Measurements from ENCODE around the gene SFMBT2. TPM values are rescaled to one million over a fixed set of nuclear protein-coding genes. Genes with fewer than 3 reads are reported as not detected.

SFMBT2 gene
- total and polyA plus RNA-seq, 10 of the 15 experiments (the other 5 are each of a cell fraction or from before 2014, with no cell fraction given), result 2.8 to 29.6 (median 15.1) TPM

DNA sequence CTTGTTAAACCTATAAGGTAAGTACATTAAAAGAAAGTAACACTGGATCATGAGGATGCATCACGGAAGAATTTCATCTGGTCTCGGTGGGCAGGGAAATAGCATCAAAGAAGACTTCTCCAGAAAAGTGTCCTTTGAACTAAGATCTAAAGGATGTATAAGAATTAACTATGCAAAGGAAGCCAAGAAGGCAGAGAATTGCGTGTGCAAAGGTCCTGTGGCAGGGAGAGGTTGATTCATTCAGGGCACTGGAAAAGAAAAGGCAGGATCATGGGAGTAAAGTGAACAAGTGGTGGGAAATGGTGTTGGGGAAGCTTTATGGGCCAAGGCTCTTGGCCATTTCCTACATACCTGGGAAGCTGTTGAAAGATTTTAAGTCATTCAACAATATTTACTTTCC is 288.3 kb downstream of the SFMBT2 start (continued):
- TF ChIP-seq, protein P1, sequence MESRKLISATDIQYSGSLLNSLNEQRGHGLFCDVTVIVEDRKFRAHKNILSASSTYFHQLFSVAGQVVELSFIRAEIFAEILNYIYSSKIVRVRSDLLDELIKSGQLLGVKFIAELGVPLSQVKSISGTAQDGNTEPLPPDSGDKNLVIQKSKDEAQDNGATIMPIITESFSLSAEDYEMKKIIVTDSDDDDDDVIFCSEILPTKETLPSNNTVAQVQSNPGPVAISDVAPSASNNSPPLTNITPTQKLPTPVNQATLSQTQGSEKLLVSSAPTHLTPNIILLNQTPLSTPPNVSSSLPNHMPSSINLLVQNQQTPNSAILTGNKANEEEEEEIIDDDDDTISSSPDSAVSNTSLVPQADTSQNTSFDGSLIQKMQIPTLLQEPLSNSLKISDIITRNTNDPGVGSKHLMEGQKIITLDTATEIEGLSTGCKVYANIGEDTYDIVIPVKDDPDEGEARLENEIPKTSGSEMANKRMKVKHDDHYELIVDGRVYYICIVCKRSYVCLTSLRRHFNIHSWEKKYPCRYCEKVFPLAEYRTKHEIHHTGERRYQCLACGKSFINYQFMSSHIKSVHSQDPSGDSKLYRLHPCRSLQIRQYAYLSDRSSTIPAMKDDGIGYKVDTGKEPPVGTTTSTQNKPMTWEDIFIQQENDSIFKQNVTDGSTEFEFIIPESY (IDR thresholded peaks at IDR 0.05), result no peak

DNA sequence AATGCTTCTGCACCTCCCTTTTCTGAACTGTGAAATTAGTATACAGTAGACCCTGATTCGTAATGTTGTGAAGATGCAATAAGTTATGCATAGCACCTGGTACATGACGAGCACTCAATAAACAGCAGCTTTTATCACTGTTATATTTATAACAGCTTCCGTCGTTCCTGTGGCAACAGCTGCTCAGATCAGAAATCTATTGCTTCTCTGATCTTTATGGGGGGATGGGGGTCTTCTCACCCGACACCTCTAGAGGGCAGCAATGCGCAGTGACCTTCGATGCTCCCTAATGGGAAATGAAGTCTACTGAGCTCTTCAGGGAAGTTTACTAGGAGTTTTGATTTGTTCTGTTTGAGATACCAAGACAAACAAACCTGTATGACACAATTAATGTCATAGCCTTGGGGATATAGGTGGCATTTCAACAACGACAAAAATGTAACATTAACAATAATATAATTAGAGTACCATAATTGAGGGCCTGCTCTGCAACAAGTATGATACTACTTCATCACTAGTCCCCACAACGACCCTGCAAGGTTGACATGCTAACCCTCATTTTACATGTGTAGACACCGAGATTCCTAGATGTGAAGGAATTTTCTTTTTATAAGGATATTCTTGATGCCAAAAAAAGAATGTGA is 289.6 kb downstream of the SFMBT2 start:
- under 1% methylated on average over 10 of the region's 10 CpGs for WGBS (ENCODE audit: insufficient coverage, insufficient replicate concordance, low lambda C conversion rate, missing lambda C conversion rate)
- Histone ChIP-seq H3K36me3 (ENCODE audit: control insufficient read depth in 2 of 2, insufficient read depth in 2 of 2, low read length in 1 of 2) (no peaks in the 10 kb centered on the region), H3K79me2 (ENCODE audit: control insufficient read depth, insufficient read depth, low read length) (no peaks in the 10 kb centered on the region), H3K9me3 (replicated peaks; ENCODE audit: control insufficient read depth, insufficient read depth, low read length) (no peaks in the 10 kb centered on the region), H3K9ac (ENCODE audit: control insufficient read depth, insufficient read depth, low read length) (no peak overlapping the region), H3K27me3 (replicated peaks in 1 of 2; ENCODE audit: control insufficient read depth in 2 of 2, insufficient read depth in 2 of 2, low read length in 1 of 2) (no peaks in the 10 kb centered on the region; a peak in 1 of 4 replicates), H3K4me2 (ENCODE audit: control insufficient read depth, insufficient read depth) (no peak overlapping the region), H3K27ac (ENCODE audit: control insufficient read depth, insufficient read depth) (no peak overlapping the region), H2AFZ (ENCODE audit: control insufficient read depth, low read depth, low read length) (no peak overlapping the region), H3K4me1 (ENCODE audit: control insufficient read depth, insufficient read depth, low read length) (no peaks in the 10 kb centered on the region), H3K4me3 (no peak overlapping the region), H4K20me1 (ENCODE audit: control insufficient read depth, insufficient read depth) (no peaks in the 10 kb centered on the region)
- BruUV-seq (replicated peaks), result no TSS peak
- POLR2A ChIA-PET, result no interaction called here
- ATAC-seq (peak; percentile 91), FAIRE-seq (peak; percentile 88), DNase-seq (ENCODE audit: low read depth, low spot score) (no peak)
- SMC1A ChIA-PET (ENCODE audit: uncharacterized antibody, unreplicated experiment), result interaction anchor here (0.7 to 2.6 kb wide), 12 partner anchors 8 to 404 kb away, joined by 3 to 19 read pairs (median 4); no protein-coding TSS in a partner anchor
- intact Hi-C loops (cut with micrococcal nuclease; ENCODE audit: unreplicated experiment) (loop anchor here (1.0 to 5.0 kb wide), 3 partner anchors 201 to 566 kb away; partner anchors contain the start of gene SFMBT2), in situ Hi-C loops (cut with MboI) (loop anchor here (5.0 kb wide), 1 partner anchor 296 kb away; no protein-coding TSS in a partner anchor)
- RAD21 ChIA-PET (ENCODE audit: unreplicated experiment), result interaction anchor here (0.5 to 2.0 kb wide), 13 partner anchors 10 to 565 kb away, joined by 3 to 17 read pairs (median 4); partner anchors contain the start of gene SFMBT2
- CTCF ChIA-PET, result interaction anchor here (0.6 to 3.1 kb wide), 28 partner anchors 9 to 566 kb away, joined by 3 to 33 read pairs (median 4); partner anchors contain the start of gene SFMBT2
- TF ChIP-seq, protein P2, sequence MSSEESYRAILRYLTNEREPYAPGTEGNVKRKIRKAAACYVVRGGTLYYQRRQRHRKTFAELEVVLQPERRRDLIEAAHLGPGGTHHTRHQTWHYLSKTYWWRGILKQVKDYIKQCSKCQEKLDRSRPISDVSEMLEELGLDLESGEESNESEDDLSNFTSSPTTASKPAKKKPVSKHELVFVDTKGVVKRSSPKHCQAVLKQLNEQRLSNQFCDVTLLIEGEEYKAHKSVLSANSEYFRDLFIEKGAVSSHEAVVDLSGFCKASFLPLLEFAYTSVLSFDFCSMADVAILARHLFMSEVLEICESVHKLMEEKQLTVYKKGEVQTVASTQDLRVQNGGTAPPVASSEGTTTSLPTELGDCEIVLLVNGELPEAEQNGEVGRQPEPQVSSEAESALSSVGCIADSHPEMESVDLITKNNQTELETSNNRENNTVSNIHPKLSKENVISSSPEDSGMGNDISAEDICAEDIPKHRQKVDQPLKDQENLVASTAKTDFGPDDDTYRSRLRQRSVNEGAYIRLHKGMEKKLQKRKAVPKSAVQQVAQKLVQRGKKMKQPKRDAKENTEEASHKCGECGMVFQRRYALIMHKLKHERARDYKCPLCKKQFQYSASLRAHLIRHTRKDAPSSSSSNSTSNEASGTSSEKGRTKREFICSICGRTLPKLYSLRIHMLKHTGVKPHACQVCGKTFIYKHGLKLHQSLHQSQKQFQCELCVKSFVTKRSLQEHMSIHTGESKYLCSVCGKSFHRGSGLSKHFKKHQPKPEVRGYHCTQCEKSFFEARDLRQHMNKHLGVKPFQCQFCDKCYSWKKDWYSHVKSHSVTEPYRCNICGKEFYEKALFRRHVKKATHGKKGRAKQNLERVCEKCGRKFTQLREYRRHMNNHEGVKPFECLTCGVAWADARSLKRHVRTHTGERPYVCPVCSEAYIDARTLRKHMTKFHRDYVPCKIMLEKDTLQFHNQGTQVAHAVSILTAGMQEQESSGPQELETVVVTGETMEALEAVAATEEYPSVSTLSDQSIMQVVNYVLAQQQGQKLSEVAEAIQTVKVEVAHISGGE (CRISPR knock-in tag; IDR thresholded peaks at IDR 0.05), result no peak
- TF ChIP-seq RBBP5 (conservative IDR thresholded peaks at IDR 0.05) (no peak), SMC3 (IDR thresholded peaks at IDR 0.05; ENCODE audit: borderline replicate concordance, low read length) (peak; percentile 74), RB1 (IDR thresholded peaks at IDR 0.05; ENCODE audit: borderline replicate concordance) (no peak), ZNF217 (IDR thresholded peaks at IDR 0.05) (no peak), POLR2AphosphoS5 (IDR thresholded peaks at IDR 0.05; ENCODE audit: low read length) (no peak), MTA2 (IDR thresholded peaks at IDR 0.05; ENCODE audit: low read depth) (no peak), TCF3 (IDR thresholded peaks at IDR 0.05; ENCODE audit: borderline replicate concordance, insufficient read depth, low read depth, low read length) (no peak), DPF2 (IDR thresholded peaks at IDR 0.05) (no peak), JUNB (IDR thresholded peaks at IDR 0.05) (no peak)
- TF ChIP-seq, protein P3, sequence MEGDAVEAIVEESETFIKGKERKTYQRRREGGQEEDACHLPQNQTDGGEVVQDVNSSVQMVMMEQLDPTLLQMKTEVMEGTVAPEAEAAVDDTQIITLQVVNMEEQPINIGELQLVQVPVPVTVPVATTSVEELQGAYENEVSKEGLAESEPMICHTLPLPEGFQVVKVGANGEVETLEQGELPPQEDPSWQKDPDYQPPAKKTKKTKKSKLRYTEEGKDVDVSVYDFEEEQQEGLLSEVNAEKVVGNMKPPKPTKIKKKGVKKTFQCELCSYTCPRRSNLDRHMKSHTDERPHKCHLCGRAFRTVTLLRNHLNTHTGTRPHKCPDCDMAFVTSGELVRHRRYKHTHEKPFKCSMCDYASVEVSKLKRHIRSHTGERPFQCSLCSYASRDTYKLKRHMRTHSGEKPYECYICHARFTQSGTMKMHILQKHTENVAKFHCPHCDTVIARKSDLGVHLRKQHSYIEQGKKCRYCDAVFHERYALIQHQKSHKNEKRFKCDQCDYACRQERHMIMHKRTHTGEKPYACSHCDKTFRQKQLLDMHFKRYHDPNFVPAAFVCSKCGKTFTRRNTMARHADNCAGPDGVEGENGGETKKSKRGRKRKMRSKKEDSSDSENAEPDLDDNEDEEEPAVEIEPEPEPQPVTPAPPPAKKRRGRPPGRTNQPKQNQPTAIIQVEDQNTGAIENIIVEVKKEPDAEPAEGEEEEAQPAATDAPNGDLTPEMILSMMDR (IDR thresholded peaks at IDR 0.05 in 2 of 3, conservative IDR thresholded peaks at IDR 0.05 in 1 of 3; ENCODE audit: control insufficient read depth in 2 of 3, extremely low read depth in 1 of 3, insufficient read depth in 1 of 3, low read depth in 3 of 3, low read length in 3 of 3), result peak; percentile 81 to 82 (median 82)
- TF ChIP-seq, protein P4, sequence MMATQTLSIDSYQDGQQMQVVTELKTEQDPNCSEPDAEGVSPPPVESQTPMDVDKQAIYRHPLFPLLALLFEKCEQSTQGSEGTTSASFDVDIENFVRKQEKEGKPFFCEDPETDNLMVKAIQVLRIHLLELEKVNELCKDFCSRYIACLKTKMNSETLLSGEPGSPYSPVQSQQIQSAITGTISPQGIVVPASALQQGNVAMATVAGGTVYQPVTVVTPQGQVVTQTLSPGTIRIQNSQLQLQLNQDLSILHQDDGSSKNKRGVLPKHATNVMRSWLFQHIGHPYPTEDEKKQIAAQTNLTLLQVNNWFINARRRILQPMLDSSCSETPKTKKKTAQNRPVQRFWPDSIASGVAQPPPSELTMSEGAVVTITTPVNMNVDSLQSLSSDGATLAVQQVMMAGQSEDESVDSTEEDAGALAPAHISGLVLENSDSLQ (IDR thresholded peaks at IDR 0.05), result no peak
